Psoas muscle (tissue), 8 donors: ENCODE data around the gene MTX3. TPM values are rescaled to one million over a fixed set of nuclear protein-coding genes. Genes with fewer than 3 reads are reported as not detected.

ENCODE experiments used
- ATAC-seq, 4 donors: fragments of 200-7000 bp; cut with Tn5 transposase; one replicate each; pipeline ENCODE4 v1.9.1; 2020; ENCODE audit warnings: moderate library complexity in 3 of 4, mild to moderate bottlenecking in 2 of 4
- DNase-seq, 2 donors: peaks; one replicate each; pipeline ENCODE4 v3.0.0-alpha.2; 2020
- H3K27ac ChIP-seq: fragments of 200-600 bp; one replicate; pipeline ENCODE4 v1.8.0; 2022
- H3K27me3 ChIP-seq, 3 donors: fragments of 200-600 bp in 1 of 3; one replicate each; pipeline versions ENCODE4 v1.6.1 to v1.8.0; 2013 to 2022; ENCODE audit warnings: low read length in 2 of 3, mild to moderate bottlenecking in 2 of 3, moderate library complexity in 1 of 3; ENCODE audit not compliant: insufficient read depth in 3 of 3
- H3K36me3 ChIP-seq, 2 donors: fragments of 200-600 bp in 1 of 2; one replicate each; pipeline versions ENCODE4 v1.6.1 to v1.8.0; 2013 to 2022; ENCODE audit warnings: low read depth in 1 of 2, mild to moderate bottlenecking in 1 of 2, moderate library complexity in 1 of 2; ENCODE audit not compliant: insufficient read depth in 1 of 2
- H3K4me1 ChIP-seq: fragments of 200-600 bp; one replicate; pipeline ENCODE4 v1.8.0; 2022
- H3K4me3 ChIP-seq: fragments of 200-600 bp; one replicate; pipeline ENCODE4 v1.8.0; 2022; ENCODE audit warnings: mild to moderate bottlenecking
- H3K9me3 ChIP-seq: fragments of 200-600 bp; one replicate; pipeline ENCODE4 v1.8.0; 2022
- CTCF ChIP-seq: fragments of 200-600 bp; IDR thresholded peaks from one replicate; pipeline ENCODE4 v1.8.0; 2022; ENCODE audit warnings: antibody characterized with exemption
- WGBS, 3 donors: extraction: QIAGEN DNeasy Blood & Tissue Kit; methylation state at CpG; one replicate each; pipeline versions ENCODE4 v1.1.6 to v1.1.7; 2013; 5-methylcytosine and 5-hydroxymethylcytosine counted together
- intact Hi-C, 2 donors: fragments of 100-400 bp; cut with DNase I; formaldehyde crosslinking; loops; one replicate each; pipeline versions ENCODE4 v1.11.0 to v1.14.2; 2022
- polyA plus RNA-seq, 3 donors: library from polyadenylated mRNA; stranded (reverse); fragments of 200-250 nt; gene quantifications; one replicate each; pipeline ENCODE4 v1.2.3, GENCODE V29; 2013
- total RNA-seq, 4 donors: library from RNA; stranded (reverse); fragmentation: NEBNext Ultra II Directional in 2 of 4; extraction: Animal tissue kit (Norgen Biotek cat#: 25700) in 2 of 4; gene quantifications; one replicate each; pipeline versions ENCODE4 v1.2.1 to v1.2.4, GENCODE V29; 2021 to 2023
- donor health status: healthy with polysubstance abuse.
- donor health status: DM: no; HTN: no; CAD: no; lungs with moderate emphysema.
- donor health status: Bipolar disorder and iron deficiency.
- donor health status: healthy.
- donor health status: DM: yes; HTN: yes; CAD: no.
- donor health status: DM: no; HTN: no; CAD: no.
- donor health status: DM: no; HTN: no; CAD: no.
- donor health status: DM: yes; HTN: yes; CAD: no.

MTX3 gene
- total and polyA plus RNA-seq, 7 donors, result 4.8 to 16.7 (median 11.7) TPM

GRCh38 chr5:79982136-79982535 is 8.9 kb downstream of the MTX3 start:
- H3K4me1 ChIP-seq, result no peaks in the 10 kb centered on the region
- TF ChIP-seq CTCF, result no peak
- no peaks in the 10 kb centered on the region for H3K9me3 ChIP-seq
- no peaks in the 10 kb centered on the region for H3K27me3 ChIP-seq
- intact Hi-C loops, result loop anchor here in 1 of 2 donors (10.0 kb wide), 1 partner anchor 237 kb away; no protein-coding TSS in a partner anchor
- no peak overlapping the region for H3K4me3 ChIP-seq
- DNase-seq (no peak), ATAC-seq (no peak)
- H3K36me3 ChIP-seq, result peaks cover 5 to 98% of the 10 kb centered on the region in 2 donors
- H3K27ac ChIP-seq, result no peak overlapping the region
- WGBS, 3 donors, result 69 to 77% (median 73%) methylated on average over 1 of the region's 1 CpG

- peaks cover 2 to 62% of the 10 kb centered on the region in 2 donors for H3K36me3 ChIP-seq
- no peak for DNase-seq
These were observed 14.1 kb downstream of the MTX3 start for GRCh38 chr5:79976759-79977515.

GRCh38 chr5:79975422-79975821 is 15.6 kb downstream of the MTX3 start:
- peaks cover 2 to 46% of the 10 kb centered on the region in 2 donors for H3K36me3 ChIP-seq
- no peak for TF ChIP-seq CTCF
- no peaks in the 10 kb centered on the region for H3K27me3 ChIP-seq
- intact Hi-C loops, result no loop called here
- WGBS, 3 donors, result 97 to 99% (median 97%) methylated on average over 5 of the region's 5 CpGs
- H3K9me3 ChIP-seq, result no peaks in the 10 kb centered on the region
- ATAC-seq, result no peak
- no peak overlapping the region for H3K27ac ChIP-seq
- DNase-seq, result no peak
- no peaks in the 10 kb centered on the region for H3K4me1 ChIP-seq
- H3K4me3 ChIP-seq, result no peak overlapping the region

More at GRCh38 chr5:79976759-79977515, 14.1 kb downstream of the MTX3 start:
- Histone ChIP-seq H3K27ac (no peak overlapping the region), H3K27me3 (no peaks in the 10 kb centered on the region), H3K4me3 (no peak overlapping the region), H3K9me3 (no peaks in the 10 kb centered on the region), H3K4me1 (no peaks in the 10 kb centered on the region)
- WGBS, 3 donors, result 93 to 97% (median 94%) methylated on average over 7 of the region's 7 CpGs
- intact Hi-C loops, result no loop called here
- no peak for TF ChIP-seq CTCF
- ATAC-seq, result no peak

GRCh38 chr5:79974886-79975285 is 16.2 kb downstream of the MTX3 start:
- intact Hi-C loops, result no loop called here
- Histone ChIP-seq H3K9me3 (no peaks in the 10 kb centered on the region), H3K27ac (no peak overlapping the region), H3K4me3 (no peak overlapping the region), H3K4me1 (no peaks in the 10 kb centered on the region), H3K36me3 (peaks cover 2 to 41% of the 10 kb centered on the region in 2 donors), H3K27me3 (no peaks in the 10 kb centered on the region)
- 46 to 64% (median 47%) methylated on average over 2 of the region's 2 CpGs for WGBS, 3 donors
- no peak for TF ChIP-seq CTCF
- ATAC-seq, result peak in 2 of 4 donors; percentile 34 to 56
- DNase-seq, result no peak
